HG03064 (cell line): ENCODE results near the gene STAB2.
"Not testable (repeated sequence)": the region's sequence is repeated elsewhere in the genome, so short reads cannot be mapped to it uniquely, and the experiment has no call there.

Experiments used
- ATAC-seq: cut with Tn5 transposase; IDR thresholded peaks from one replicate; pipeline ENCODE4 v1.9.1; 2021; ENCODE audit warnings: low read depth; ENCODE audit not compliant: unreplicated experiment

The STAB2 gene

GRCh38 chr12:103801709-103802585, 214.9 kb downstream of the STAB2 start:
- ATAC-seq, result no peak

- ATAC-seq, result no peak
Measured at GRCh38 chr12:103802586-103802886, 215.5 kb downstream of the STAB2 start.

- ATAC-seq, result no peak
Measured at GRCh38 chr12:103803847-103804246, 216.8 kb downstream of the STAB2 start.

GRCh38 chr12:103805655-103806360, 218.7 kb downstream of the STAB2 start:
- ATAC-seq, result no peak

GRCh38 chr12:103806803-103807202, 219.7 kb downstream of the STAB2 start:
- no peak for ATAC-seq

- ATAC-seq, result no peak
Measured at GRCh38 chr12:103807561-103808238, 220.6 kb downstream of the STAB2 start.

GRCh38 chr12:103808239-103808880, 221.3 kb downstream of the STAB2 start:
- no peak for ATAC-seq

- no peak for ATAC-seq
Measured at GRCh38 chr12:103809154-103809553, 222.1 kb downstream of the STAB2 start.

- ATAC-seq, result not testable (repeated sequence)
Measured at GRCh38 chr12:103809639-103810038, 222.6 kb downstream of the STAB2 start.

- ATAC-seq, result no peak
Measured at GRCh38 chr12:103810111-103810510, 223.0 kb downstream of the STAB2 start.

GRCh38 chr12:103811791-103812190, 224.7 kb downstream of the STAB2 start:
- ATAC-seq, result no peak

GRCh38 chr12:103812789-103813188, 225.7 kb downstream of the STAB2 start:
- ATAC-seq, result no peak

- ATAC-seq, result no peak
Measured at GRCh38 chr12:103813426-103813825, 226.4 kb downstream of the STAB2 start.

- no peak for ATAC-seq
Measured at GRCh38 chr12:103813949-103814348, 226.9 kb downstream of the STAB2 start.

- no peak for ATAC-seq
Measured at GRCh38 chr12:103814436-103814835, 227.4 kb downstream of the STAB2 start.
